Measurements from ENCODE around the gene CEMIP2. TPM values are rescaled to one million over a fixed set of nuclear protein-coding genes. Genes with fewer than 3 reads are reported as not detected.

Gene CEMIP2
- total and polyA plus RNA-seq, 12 donors: 4.7 to 34.9 (median 9.6) TPM

DNA sequence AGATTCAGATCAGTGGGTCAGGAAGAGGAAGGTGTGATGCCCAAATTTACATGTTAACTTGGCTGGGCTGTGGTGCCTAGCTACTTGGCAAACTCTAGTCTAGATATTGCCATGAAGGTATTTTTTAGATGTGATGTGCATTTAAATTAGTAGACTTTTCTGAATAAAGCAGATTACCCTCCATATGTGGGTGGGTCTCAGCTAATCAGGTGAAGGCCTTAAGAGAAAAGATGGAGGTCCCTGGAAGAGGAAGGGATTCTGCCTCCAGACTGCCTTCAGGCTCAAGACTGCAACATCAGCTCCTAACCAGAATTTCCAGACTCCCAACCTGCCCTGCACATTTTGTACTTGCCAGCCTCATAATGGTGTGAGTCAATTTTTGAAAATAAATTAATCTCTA is 115.8 kb downstream of the CEMIP2 start:
- H3K9me3 ChIP-seq: no peaks in the 10 kb centered on the region
- DNase-seq (no peak), ATAC-seq (no peak)
- H3K27ac ChIP-seq: no peak overlapping the region
- H3K27me3 ChIP-seq: no peaks in the 10 kb centered on the region
- TF ChIP-seq, protein P1, sequence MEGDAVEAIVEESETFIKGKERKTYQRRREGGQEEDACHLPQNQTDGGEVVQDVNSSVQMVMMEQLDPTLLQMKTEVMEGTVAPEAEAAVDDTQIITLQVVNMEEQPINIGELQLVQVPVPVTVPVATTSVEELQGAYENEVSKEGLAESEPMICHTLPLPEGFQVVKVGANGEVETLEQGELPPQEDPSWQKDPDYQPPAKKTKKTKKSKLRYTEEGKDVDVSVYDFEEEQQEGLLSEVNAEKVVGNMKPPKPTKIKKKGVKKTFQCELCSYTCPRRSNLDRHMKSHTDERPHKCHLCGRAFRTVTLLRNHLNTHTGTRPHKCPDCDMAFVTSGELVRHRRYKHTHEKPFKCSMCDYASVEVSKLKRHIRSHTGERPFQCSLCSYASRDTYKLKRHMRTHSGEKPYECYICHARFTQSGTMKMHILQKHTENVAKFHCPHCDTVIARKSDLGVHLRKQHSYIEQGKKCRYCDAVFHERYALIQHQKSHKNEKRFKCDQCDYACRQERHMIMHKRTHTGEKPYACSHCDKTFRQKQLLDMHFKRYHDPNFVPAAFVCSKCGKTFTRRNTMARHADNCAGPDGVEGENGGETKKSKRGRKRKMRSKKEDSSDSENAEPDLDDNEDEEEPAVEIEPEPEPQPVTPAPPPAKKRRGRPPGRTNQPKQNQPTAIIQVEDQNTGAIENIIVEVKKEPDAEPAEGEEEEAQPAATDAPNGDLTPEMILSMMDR (IDR thresholded peaks at IDR 0.05): no peak
- no peak overlapping the region for H3K4me3 ChIP-seq
- H3K4me1 ChIP-seq: peaks cover 0 to 20% (median 8%) of the 10 kb centered on the region in 9 donors
- H3K36me3 ChIP-seq: no peaks in the 10 kb centered on the region
- intact Hi-C loops (cut with DNase I): no loop called here

DNA sequence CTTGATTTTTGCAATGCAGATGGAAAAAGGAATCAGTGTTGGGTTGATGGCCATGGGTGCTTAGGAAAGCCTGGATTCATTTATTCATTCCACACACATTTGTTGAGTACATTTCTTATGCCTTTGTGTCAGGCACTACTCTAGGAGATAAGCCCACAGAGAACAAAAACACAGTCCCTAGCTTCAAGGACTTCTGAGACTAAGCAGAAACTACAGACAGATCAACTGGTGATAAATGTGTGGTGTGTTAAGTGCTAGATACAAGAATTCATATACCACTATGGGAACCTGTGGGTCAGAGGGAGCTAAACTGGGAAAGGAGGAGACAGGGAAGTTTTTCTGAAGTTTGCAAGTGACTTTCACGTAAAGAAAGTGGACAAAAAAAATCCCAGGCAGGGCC is 119.9 kb downstream of the CEMIP2 start:
- TF ChIP-seq, protein P1 (IDR thresholded peaks at IDR 0.05): no peak
- H3K9me3 ChIP-seq: no peaks in the 10 kb centered on the region
- no peak overlapping the region for H3K4me3 ChIP-seq
- 72 to 80% methylated on average over 1 of the region's 1 CpG for WGBS, 2 donors
- H3K27ac ChIP-seq: peak overlapping the region in 1 of 10 donors; percentile 82
- ATAC-seq: no peak
- H3K27me3 ChIP-seq: no peaks in the 10 kb centered on the region
- intact Hi-C loops (cut with DNase I): no loop called here
- peaks cover 0 to 54% (median 20%) of the 10 kb centered on the region in 9 donors for H3K4me1 ChIP-seq
- no peaks in the 10 kb centered on the region for H3K36me3 ChIP-seq
- no peak for DNase-seq

DNA sequence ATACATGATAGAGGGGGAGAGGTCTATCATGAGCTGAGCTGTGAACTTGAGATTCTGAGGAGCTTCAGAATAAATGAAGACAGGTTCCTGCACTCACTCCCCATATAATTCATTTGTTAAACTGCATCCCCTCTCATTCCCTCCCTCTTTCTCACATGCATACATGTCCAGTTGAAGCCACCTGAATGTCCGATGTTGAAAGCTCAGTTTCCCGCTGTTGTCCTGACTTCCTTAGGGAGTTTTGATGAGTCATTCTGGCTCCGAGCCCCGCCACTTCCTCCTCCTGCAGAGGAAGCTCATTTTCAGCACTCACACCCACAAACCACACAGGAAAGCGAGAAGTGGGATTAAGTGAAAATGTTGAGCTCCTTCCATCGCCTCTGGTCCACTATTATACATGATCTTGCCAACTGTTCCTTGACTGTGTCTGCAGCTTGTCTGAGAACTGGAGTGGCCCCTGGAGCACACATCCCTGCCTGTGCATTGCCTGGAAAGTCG is 121.2 kb downstream of the CEMIP2 start:
- no peaks in the 10 kb centered on the region for H3K36me3 ChIP-seq
- peak overlapping the region in 8 of 10 donors; percentile 51 to 82 (median 54) for H3K27ac ChIP-seq
- peak; percentile 64 to 94 (median 86) for ATAC-seq
- no peaks in the 10 kb centered on the region for H3K27me3 ChIP-seq
- TF ChIP-seq, protein P1 (IDR thresholded peaks at IDR 0.05): no peak
- WGBS, 2 donors: 28 to 33% methylated on average over 7 of the region's 7 CpGs
- intact Hi-C loops (cut with DNase I): no loop called here
- DNase-seq: peak; percentile 68 to 88
- H3K4me1 ChIP-seq: peaks cover 0 to 61% (median 20%) of the 10 kb centered on the region in 9 donors
- H3K4me3 ChIP-seq: no peak overlapping the region
- H3K9me3 ChIP-seq: no peaks in the 10 kb centered on the region

DNA sequence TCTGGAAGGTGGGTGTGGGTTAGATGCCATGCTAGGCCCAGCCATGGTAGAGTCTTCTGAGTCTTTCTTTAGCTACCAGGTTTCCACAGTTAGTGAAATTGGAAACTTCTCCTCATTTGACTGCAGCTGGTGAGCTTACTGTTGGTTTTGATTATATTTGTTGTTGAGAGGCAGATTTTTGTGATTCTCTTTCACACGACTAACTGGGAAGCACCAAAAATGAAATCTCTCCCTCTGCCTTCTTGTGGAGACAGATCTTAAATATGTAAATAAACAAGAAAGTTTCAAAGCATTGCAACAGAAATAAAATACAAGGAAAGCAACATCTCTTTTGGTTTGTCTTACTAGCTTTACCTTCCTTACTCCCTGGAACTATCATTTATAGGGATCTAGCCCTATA is 122.2 kb downstream of the CEMIP2 start:
- no peaks in the 10 kb centered on the region for H3K27me3 ChIP-seq
- ATAC-seq (no peak), DNase-seq (no peak)
- peak overlapping the region in 4 of 10 donors; percentile 25 to 82 (median 56) for H3K27ac ChIP-seq
- TF ChIP-seq, protein P1 (IDR thresholded peaks at IDR 0.05): no peak
- H3K4me1 ChIP-seq: peaks cover 0 to 60% (median 20%) of the 10 kb centered on the region in 9 donors
- intact Hi-C loops (cut with DNase I): no loop called here
- no peaks in the 10 kb centered on the region for H3K36me3 ChIP-seq
- WGBS, 2 donors: 82 to 90% methylated on average over 1 of the region's 1 CpG
- H3K9me3 ChIP-seq: no peaks in the 10 kb centered on the region
- no peak overlapping the region for H3K4me3 ChIP-seq
